K562 (cell line): ENCODE results near the gene BCAS3.

Experiments
- ARID4B ChIP-seq: sonication (generic); formaldehyde crosslinking; IDR thresholded peaks from 2 replicates; pipeline ENCODE4 v1.8.0; 2022; ENCODE audit warnings: mild to moderate bottlenecking, missing genetic modification reagents
- CTCF ChIP-seq, 3 experiments: IDR thresholded peaks in 2 of 3; conservative IDR thresholded peaks in 1 of 3; 2 replicates each; pipeline ENCODE4 v1.5.1; 2011 to 2012; ENCODE audit warnings: low read length in 3 of 3, mild to moderate bottlenecking in 3 of 3, control low read depth in 2 of 3, improper control_type of control experiment in 1 of 3, inconsistent platforms in 1 of 3, low read depth in 1 of 3, mixed read lengths in 1 of 3, moderate library complexity in 1 of 3; ENCODE audit not compliant: insufficient read depth in 2 of 3
- ETV6 ChIP-seq, 3 experiments: fragments of 150-350 bp in 1 of 3; sonication (generic) in 1 of 3; formaldehyde crosslinking in 1 of 3; IDR thresholded peaks; 2 replicates each; pipeline versions ENCODE4 v1.6.1 to v1.8.0; 2014 to 2022; ENCODE audit warnings: borderline replicate concordance in 2 of 3, low read depth in 2 of 3, antibody characterized with exemption in 1 of 3, low read length in 1 of 3, mild to moderate bottlenecking in 1 of 3, missing genetic modification reagents in 1 of 3
- SMC3 ChIP-seq: conservative IDR thresholded peaks from 2 replicates; pipeline ENCODE4 v1.6.1; 2011; ENCODE audit warnings: low read depth, low read length, improper control_type of control experiment; ENCODE audit not compliant: insufficient read depth

- TF ChIP-seq SMC3 (no peak), ETV6 (IDR thresholded peaks at IDR 0.05; ENCODE audit: borderline replicate concordance in 1 of 2, low read depth in 2 of 2, low read length in 1 of 2) (no peak), ETV6 (CRISPR knock-in tag; IDR thresholded peaks at IDR 0.05; ENCODE audit: borderline replicate concordance) (no peak), CTCF (IDR thresholded peaks at IDR 0.05 in 2 of 3, conservative IDR thresholded peaks at IDR 0.05 in 1 of 3; ENCODE audit: insufficient read depth in 2 of 3, low read depth in 1 of 3, low read length in 3 of 3) (no peak), ARID4B (CRISPR knock-in tag) (no peak)
Measured at GRCh38 chr17:61331178-61331577, 653.5 kb downstream of the BCAS3 start.
